Neural cell (in vitro differentiated cells): Measurements from ENCODE around the gene PROX1.

Experiments
- EP300 ChIP-seq: fragments of 450-650 bp; conservative IDR thresholded peaks from 2 replicates; pipeline ENCODE4 v1.6.1; 2014; ENCODE audit warnings: antibody characterized with exemption, mild to moderate bottlenecking, moderate library complexity; ENCODE audit not compliant: poor library complexity, severe bottlenecking
- EZH2 ChIP-seq: fragments of 200-600, 300-800 bp; shearing (Covaris generic), sonication (generic); IDR thresholded peaks from 2 replicates; pipeline ENCODE4 v1.6.1; 2014; ENCODE audit warnings: antibody characterized with exemption, low read length, borderline replicate concordance, mild to moderate bottlenecking; ENCODE audit not compliant: insufficient read depth, poor library complexity, severe bottlenecking
- RAD21 ChIP-seq: fragments of 450-650 bp; conservative IDR thresholded peaks from 2 replicates; pipeline ENCODE4 v1.6.1; 2014; ENCODE audit warnings: antibody characterized with exemption, mild to moderate bottlenecking, moderate library complexity
- TAF1 ChIP-seq: IDR thresholded peaks from 2 replicates; pipeline ENCODE4 v1.6.1; 2012; ENCODE audit warnings: low read depth
- TF ChIP-seq, protein P1 (sequence below): fragments of 450-650 bp; IDR thresholded peaks from 2 replicates; pipeline ENCODE4 v1.5.1; 2014; ENCODE audit warnings: antibody characterized with exemption, mild to moderate bottlenecking, moderate library complexity; ENCODE audit not compliant: poor library complexity, severe bottlenecking

DNA sequence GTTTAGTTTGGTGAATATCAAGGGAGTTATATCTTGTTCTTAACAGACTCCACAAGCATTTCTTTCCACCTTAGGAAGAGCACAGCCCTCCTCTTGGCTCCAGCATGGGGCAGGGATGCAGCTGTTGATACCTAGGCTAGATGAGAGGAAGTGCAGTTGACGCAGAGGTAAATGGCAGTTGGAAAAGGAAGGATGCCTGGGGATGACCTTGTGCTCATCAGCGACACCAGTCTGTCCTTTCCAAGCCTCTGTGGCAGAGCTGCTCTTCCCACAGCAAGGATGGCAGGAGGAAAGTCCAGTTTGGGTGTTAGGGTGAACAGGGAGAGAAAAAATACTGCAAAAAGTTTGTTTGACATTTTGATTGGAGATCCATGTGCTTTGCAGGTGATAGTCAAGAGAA is 6.2 kb downstream of the PROX1 start:
- no peak for TF ChIP-seq RAD21
- TF ChIP-seq, protein P1, sequence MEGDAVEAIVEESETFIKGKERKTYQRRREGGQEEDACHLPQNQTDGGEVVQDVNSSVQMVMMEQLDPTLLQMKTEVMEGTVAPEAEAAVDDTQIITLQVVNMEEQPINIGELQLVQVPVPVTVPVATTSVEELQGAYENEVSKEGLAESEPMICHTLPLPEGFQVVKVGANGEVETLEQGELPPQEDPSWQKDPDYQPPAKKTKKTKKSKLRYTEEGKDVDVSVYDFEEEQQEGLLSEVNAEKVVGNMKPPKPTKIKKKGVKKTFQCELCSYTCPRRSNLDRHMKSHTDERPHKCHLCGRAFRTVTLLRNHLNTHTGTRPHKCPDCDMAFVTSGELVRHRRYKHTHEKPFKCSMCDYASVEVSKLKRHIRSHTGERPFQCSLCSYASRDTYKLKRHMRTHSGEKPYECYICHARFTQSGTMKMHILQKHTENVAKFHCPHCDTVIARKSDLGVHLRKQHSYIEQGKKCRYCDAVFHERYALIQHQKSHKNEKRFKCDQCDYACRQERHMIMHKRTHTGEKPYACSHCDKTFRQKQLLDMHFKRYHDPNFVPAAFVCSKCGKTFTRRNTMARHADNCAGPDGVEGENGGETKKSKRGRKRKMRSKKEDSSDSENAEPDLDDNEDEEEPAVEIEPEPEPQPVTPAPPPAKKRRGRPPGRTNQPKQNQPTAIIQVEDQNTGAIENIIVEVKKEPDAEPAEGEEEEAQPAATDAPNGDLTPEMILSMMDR: no peak
- no peak for TF ChIP-seq TAF1
- TF ChIP-seq EP300: no peak
- TF ChIP-seq EZH2: no peak
